ENCODE data around the gene FNDC4. TPM values are rescaled to one million over a fixed set of nuclear protein-coding genes. Genes with fewer than 3 reads are reported as not detected.
A peak's percentile ranks its signal among the peaks of the same experiment; 100 is the strongest.

Gene FNDC4
- total RNA-seq, 1 donor from 2014 or later: 2.0 TPM

DNA sequence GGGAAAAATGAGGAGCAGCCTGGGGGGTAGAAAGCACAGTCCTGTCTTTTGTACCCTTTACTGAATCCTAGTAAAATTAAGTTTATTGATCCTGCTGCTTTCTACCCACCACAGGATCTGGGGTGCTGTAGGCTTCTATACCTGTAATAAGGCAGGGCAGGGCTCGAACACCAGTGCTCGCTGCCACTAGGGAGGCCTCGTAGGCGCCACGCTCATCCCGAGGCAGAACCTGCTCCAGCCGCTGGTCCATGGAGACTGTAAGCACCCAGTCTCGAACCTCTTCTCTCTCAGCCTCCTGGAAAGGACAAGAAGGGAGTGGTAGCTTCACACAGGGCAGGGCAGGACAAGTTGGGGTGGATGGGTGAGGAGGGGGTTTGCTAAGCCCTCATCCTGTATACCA, 49.8 kb downstream of the FNDC4 start:
- H3K9me3 ChIP-seq: no peaks in the 10 kb centered on the region
- no peaks in the 10 kb centered on the region for H3K4me1 ChIP-seq
- H3K36me3 ChIP-seq: peaks cover 43% of the 10 kb centered on the region
- intact Hi-C loops (cut with DNase I): no loop called here
- no peak overlapping the region for H3K4me3 ChIP-seq
- H3K27ac ChIP-seq: no peak overlapping the region
- TF ChIP-seq, protein P1, sequence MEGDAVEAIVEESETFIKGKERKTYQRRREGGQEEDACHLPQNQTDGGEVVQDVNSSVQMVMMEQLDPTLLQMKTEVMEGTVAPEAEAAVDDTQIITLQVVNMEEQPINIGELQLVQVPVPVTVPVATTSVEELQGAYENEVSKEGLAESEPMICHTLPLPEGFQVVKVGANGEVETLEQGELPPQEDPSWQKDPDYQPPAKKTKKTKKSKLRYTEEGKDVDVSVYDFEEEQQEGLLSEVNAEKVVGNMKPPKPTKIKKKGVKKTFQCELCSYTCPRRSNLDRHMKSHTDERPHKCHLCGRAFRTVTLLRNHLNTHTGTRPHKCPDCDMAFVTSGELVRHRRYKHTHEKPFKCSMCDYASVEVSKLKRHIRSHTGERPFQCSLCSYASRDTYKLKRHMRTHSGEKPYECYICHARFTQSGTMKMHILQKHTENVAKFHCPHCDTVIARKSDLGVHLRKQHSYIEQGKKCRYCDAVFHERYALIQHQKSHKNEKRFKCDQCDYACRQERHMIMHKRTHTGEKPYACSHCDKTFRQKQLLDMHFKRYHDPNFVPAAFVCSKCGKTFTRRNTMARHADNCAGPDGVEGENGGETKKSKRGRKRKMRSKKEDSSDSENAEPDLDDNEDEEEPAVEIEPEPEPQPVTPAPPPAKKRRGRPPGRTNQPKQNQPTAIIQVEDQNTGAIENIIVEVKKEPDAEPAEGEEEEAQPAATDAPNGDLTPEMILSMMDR (IDR thresholded peaks at IDR 0.05): no peak
- no peaks in the 10 kb centered on the region for H3K27me3 ChIP-seq
- DNase-seq: no peak
- no peak for ATAC-seq

DNA sequence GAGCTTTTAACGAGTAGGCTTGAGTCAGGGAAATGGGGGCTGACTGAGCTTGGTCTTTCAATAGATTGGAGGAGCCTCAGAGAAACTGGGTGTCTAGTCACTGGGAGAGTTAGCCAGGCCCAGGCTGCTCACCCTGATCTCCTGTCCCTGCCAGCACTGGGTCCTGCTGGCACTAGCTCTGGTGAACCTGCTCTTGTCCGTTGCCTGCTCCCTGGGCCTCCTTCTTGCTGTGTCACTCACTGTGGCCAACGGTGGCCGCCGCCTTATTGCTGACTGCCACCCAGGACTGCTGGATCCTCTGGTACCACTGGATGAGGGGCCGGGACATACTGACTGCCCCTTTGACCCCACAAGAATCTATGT, 52.1 kb downstream of the FNDC4 start:
- peak; percentile 1 for ATAC-seq
- intact Hi-C loops (cut with DNase I): no loop called here
- Histone ChIP-seq H3K4me1 (no peaks in the 10 kb centered on the region), H3K27me3 (no peaks in the 10 kb centered on the region), H3K36me3 (peaks cover 49% of the 10 kb centered on the region), H3K27ac (peak overlapping the region; percentile 58), H3K9me3 (no peaks in the 10 kb centered on the region), H3K4me3 (peak overlapping the region; percentile 41)
- DNase-seq: no peak
- TF ChIP-seq, protein P1 (IDR thresholded peaks at IDR 0.05): no peak

DNA sequence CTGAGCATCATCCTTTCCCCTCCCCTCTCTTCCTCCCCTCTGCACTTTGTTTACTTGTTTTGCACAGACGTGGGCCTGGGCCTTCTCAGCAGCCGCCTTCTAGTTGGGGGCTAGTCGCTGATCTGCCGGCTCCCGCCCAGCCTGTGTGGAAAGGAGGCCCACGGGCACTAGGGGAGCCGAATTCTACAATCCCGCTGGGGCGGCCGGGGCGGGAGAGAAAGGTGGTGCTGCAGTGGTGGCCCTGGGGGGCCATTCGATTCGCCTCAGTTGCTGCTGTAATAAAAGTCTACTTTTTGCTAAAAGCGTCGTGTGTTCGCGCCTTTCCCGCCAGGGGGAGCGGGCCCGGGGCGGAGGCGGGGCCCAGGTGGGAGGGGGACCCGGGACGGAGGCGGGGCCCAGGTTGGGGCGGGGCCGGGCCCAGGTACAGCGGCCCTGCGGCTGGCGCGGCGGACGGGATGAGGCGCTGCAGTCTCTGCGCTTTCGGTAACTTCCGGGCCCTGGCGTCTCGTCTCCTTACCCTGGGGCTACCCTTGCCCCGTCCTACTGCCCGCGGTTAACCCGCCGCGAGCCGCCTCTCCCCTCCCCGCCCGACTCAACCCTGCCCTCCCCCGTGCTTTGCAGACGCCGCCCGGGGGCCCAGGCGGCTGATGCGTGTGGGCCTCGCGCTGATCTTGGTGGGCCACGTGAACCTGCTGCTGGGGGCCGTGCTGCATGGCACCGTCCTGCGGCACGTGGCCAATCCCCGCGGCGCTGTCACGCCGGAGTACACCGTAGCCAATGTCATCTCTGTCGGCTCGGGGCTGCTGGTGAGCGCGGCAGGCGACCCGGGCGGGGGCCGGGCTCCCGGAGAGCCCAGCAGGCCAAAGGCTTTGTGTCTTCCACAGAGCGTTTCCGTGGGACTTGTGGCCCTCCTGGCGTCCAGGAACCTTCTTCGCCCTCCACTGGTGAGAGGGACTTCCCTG, 52.8 kb downstream of the FNDC4 start, which contains the start of gene KRTCAP3:
Gene KRTCAP3 (plus strand): TSS at position 424 of the 962 bp plus-strand sequence. CDS start 32 bp downstream, at position 456.
- Histone ChIP-seq H3K9me3 (no peaks in the 10 kb centered on the region), H3K27me3 (no peaks in the 10 kb centered on the region), H3K36me3 (peaks cover 49% of the 10 kb centered on the region), H3K4me3 (peak within 1 kb of the TSS; percentile 41), H3K4me1 (no peaks in the 10 kb centered on the region), H3K27ac (peak within 1 kb of the TSS; percentile 58)
- TF ChIP-seq, protein P1 (IDR thresholded peaks at IDR 0.05): peak; percentile 20
- DNase-seq (peak; percentile 88), ATAC-seq (peak; percentile 96)
- intact Hi-C loops (cut with DNase I): no loop called here

Other genes starting within 250 kb of the FNDC4 start
- 0.58 TPM for gene SLC30A3, start 232.2 kb downstream of the FNDC4 start, total RNA-seq
- not detected for gene DNAJC5G, start 219.8 kb downstream of the FNDC4 start, total RNA-seq
- gene TRIM54, start 212.8 kb downstream of the FNDC4 start, total RNA-seq: not detected
- 2.8 TPM for gene UCN, start 186.8 kb downstream of the FNDC4 start, total RNA-seq
- gene MPV17, start 172.1 kb downstream of the FNDC4 start, total RNA-seq: 80.4 TPM
- 54.4 TPM for gene GTF3C2, start 138.4 kb downstream of the FNDC4 start, total RNA-seq
- gene EIF2B4, start 124.9 kb downstream of the FNDC4 start, total RNA-seq: 35.0 TPM
- gene SNX17, start 124.6 kb downstream of the FNDC4 start, total RNA-seq: 97.6 TPM
- 14.2 TPM for gene ZNF513, start 114.5 kb downstream of the FNDC4 start, total RNA-seq
- gene PPM1G, start 85.6 kb downstream of the FNDC4 start, total RNA-seq: 51.8 TPM
- 75.8 TPM for gene NRBP1, start 66.6 kb downstream of the FNDC4 start, total RNA-seq
- gene KRTCAP3, start 52.8 kb downstream of the FNDC4 start, total RNA-seq: 22.5 TPM
- gene IFT172, start 5.5 kb downstream of the FNDC4 start, total RNA-seq: 19.2 TPM
- not detected for gene GCKR, start 1.6 kb upstream of the FNDC4 start, total RNA-seq
- 30.8 TPM for gene ZNF512, start 87.8 kb upstream of the FNDC4 start, total RNA-seq
- 4.2 TPM for gene CCDC121, start 133.8 kb upstream of the FNDC4 start, total RNA-seq
- gene GPN1, start 133.8 kb upstream of the FNDC4 start, total RNA-seq: 23.4 TPM
- 30.5 TPM for gene SUPT7L, start 168.4 kb upstream of the FNDC4 start, total RNA-seq
- gene SLC4A1AP, start 168.7 kb upstream of the FNDC4 start, total RNA-seq: 18.7 TPM

Measured in upper lobe of right lung (tissue), 1 donor.